ENCODE results near the gene FBF1. TPM values are rescaled to one million over a fixed set of nuclear protein-coding genes. Genes with fewer than 3 reads are reported as not detected.
"Not testable (repeated sequence)": the region's sequence is repeated elsewhere in the genome, so short reads cannot be mapped to it uniquely, and the experiment has no call there.

FBF1 gene
- polyA plus RNA-seq, 5 donors = 6.6 to 9.6 (median 7.9) TPM

DNA sequence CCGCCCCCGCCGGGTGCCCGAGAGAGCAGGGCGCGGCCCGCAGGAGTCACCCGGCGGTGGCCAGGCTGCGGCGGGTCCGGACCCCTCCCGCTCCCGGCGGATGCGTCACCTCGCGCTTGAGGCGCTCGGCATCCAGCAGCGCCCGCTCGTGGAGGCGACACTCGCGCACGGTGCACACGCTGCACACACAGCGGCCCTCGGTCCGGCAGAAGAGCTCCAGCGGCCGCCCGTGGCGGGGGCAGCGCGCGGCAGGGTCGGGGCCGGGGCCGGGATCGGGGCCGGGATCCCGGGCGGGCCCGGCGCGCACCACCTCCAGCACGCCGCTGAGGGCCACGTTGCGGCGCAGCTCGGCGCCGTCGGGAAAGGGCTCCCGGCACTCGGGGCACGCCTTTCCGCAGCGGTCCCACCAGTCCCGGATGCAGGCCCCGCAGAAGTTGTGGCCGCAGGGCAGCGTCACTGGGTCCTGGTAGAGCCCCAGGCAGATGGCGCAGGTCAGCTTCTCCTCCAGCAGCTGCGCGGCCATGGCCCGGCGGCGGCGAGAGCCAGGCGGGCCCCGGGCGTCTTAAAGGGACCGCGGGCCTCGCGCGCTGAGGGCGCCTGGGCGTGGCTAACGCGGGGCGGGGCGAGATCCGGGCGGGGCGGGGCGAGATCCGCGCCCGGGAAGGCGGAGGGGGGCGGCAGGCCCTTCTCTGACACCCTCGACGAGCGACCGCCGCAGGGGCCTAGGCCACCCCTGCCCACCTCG lies 44.3 kb downstream of the FBF1 start, which contains the start of gene TRIM65:
TSS of gene TRIM65 (minus strand) at position 537 of the 745 bp plus-strand sequence. CDS start at position 523, 14 bp downstream.
- peak; percentile 79 to 84 for DNase-seq

DNA sequence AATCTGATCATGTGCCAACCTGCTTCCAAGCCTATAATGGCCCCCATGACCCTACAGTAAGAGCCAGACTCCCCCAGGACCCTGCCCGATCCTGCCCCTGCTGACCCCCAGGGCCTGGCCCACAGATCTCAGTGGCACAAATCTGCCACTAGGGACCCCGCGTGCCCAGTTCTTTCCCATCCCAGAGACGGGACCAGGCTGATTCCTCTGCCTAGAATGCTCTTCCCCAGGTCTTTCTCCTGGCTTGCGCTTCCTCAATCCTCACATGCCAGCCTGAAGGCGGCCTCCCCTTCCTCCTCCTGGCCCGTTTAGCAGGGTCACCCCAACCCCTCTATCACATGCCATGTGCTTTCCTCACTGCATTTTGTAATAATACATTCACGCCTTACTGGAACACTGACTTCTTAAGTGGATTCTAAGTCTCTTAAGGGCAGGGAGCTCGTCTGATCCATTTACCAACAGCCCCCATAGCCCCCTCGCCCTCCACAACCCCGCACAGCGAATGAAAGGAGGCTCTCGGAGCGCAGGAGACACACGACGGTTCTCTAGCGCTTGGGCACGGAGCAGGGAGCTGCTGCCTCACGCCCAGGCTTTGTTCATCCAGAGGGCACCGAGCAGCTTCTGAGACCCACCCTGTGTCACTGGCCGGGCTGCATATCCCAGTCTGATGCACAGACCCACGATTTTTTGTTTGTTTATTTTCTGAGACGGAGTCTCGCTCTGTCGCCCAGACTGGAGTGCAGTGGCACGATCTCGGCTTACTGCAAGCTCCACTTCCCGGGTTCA lies 45.3 kb downstream of the FBF1 start:
- no peak for DNase-seq

DNA sequence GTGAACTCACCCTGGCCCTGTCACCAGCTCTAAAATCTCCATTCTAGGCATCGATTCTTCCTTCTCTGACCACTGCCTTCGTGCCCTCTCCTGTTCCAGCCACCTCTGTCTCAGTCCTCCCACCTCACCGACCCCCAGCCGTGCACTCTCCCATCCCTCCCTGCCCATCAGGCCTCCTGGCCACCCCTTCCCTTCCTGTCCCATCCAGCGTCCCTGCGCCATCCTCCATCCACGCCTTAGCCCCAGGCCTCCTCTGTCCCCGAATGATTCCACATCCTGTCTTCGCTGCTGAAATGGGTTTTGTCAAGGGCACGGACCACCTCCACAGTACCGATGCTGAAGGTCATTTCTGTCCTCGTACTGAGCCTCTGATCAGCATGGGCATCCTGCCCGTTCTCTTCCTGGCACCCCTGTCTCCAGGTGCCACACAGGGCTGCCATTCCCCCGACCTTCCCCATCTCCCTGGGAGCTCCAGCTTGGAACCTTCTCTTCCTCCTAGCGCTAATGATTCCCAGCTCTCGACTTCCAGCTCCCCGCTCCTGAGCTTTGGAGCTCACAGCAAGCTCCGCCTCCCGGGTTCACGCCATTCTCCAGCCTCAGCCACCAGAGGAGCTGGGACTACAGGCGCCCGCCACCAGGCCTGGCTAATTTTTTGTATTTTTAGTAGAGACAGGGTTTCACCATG lies 46.7 kb downstream of the FBF1 start:
- DNase-seq = no peak

DNA sequence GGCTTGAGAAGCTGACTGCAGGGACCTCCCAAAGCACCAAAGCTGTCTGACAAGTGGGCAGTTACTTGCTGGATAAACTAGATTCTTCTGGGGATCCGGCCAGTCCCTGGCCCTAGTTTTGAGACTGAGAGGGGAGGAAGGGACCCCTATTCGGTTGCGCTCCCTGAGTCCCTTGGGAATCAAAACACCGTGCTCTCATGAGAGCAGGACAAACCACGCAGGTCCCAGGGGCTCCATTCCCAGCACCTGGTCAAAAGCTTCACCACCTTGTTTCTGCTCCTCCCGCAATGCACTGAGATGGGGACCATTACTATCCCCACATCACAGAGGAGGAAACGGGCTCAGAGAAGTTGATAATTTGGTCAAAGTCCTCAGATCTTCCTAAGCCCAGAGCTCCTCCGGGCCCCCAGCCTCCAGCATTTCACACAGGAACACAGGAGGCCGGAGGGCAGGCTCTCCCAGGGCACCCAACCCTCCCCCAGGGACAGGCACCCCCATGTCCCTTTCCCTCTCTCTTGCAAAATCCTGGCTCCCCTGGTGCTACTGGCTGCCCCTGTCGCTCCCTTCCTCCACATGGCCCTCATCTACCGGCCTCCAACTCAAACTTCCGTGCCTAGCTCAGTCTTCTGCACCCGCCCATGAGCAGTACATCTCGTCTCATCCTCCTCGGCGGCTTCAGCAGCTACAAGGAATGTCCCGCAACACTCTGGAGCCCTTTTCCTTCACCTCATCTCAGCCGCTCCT lies 47.4 kb downstream of the FBF1 start:
- DNase-seq = no peak

DNA sequence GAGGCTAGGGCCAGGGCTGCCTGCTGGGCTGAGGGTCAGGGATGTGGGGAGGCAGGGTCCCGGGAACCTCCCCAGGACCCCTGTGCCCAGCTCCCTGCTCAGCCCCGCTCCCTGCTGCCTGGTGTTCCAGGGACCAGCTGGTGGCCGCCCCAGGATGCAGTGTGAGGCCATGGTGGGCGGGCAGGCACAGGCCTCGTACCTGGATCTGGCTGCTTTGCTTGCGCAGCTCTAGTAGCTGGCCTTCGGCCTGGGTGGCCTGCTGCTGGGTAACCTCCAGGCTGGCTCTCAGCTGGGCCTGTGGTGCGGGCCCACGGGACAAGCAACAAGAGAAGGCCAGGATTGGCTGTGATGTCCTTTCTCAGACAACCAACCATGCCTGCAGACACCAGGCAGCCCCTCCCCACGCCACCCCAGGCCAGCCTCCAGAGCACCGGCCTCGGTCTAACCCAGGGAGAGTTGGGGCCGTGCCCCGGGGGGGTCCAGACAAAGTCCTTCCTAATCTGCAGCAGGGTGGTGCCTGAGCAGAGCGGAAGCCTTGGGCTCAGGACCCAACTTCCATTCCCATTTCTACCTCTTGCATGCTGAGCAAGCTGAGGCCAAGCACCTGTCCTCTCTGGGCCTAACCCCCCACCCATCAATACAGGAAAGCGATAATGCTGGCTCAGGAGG lies 48.2 kb downstream of the FBF1 start:
- DNase-seq = no peak

DNA sequence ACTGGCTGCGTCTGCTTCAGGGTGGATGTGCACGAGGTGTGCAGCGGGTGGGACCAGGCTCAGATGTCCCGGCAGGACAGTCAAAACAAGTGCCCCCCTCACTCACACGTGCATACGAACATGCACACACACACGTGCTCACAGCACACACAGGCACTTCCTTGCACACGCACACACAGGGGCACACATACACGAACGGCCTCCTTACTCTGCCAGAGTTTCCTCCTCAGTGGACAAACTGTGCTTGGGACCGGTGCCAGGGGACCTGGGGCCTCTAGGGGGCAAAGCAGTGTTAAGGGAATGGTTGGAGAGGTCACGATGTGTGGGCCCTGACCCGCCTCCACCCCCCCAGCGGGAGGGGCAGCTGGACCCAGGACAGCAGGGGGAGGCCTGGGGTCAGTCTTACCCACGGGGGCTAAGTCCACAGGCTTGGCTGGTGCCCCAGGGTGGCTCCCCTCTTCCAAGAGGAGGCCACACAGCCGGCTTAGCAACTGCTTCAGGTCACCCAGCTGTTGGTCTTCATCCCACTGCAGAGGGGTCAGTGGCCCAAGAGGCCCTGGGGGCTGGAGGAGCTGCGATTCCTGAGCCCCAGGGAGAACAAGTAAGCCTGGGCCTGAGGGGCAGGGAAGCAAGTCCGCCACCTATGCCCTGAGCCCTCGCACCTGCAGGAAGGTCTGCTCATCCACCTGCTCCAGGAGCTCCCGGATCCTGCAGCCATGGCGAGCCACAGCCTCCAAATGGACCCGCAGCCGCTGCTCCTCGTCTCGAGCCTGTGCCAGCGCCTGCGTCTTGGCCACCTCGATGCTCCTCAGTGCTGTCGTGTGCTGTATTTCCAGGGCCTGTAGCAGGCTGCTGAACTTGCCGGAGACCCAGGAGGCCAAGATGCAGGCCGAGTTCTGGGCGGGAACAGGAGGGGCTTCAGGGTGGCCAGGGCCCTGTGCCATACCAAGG lies 49.0 kb downstream of the FBF1 start:
- DNase-seq = no peak

DNA sequence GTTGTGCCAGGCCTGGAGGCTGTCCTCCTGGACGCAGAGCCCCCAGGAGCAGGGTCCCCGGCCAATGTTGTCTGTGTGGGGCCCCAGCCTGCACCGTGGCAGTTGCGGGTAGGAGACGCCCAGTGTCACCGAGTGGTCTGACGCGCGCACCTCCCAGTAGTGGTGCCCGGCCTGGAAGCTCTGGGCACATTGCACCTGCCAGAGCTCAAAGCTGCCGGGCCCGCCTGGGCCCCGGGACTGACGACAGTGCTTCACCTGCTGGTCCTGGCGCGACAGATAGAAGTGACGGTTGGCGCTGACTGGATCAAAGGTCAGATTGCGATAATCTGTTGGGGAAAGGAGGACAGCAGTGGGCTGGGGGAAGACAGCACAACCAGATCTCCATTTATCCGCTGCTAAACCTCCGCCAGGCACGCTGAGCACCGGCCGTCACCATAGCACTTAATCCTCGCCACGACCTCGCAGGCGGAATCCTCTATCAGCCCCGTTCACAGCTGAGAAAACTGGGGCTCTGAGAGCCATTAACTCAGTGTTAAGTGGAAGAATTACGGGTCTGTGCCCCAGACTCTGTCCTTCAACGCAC lies 49.7 kb downstream of the FBF1 start:
- no peak for DNase-seq

DNA sequence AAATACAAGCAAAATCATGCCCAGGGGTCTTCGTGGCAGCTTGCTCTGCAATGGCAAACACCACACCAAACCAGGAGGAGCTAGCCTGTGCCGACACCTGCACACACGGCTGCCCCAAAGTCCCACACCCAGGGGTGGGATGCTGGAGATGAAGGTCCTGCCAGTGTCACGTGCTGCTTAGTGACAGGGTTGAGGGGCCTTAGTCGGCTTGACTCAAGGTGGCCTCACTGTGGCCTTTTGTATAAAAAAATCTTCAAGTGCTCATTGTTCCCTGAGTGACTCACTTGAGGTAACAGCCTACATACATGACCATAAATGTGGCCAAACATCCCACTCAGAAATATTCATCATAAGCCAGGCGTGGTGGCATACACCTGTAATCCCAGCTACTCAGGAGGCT lies 51.4 kb downstream of the FBF1 start:
- no peak for DNase-seq

DNA sequence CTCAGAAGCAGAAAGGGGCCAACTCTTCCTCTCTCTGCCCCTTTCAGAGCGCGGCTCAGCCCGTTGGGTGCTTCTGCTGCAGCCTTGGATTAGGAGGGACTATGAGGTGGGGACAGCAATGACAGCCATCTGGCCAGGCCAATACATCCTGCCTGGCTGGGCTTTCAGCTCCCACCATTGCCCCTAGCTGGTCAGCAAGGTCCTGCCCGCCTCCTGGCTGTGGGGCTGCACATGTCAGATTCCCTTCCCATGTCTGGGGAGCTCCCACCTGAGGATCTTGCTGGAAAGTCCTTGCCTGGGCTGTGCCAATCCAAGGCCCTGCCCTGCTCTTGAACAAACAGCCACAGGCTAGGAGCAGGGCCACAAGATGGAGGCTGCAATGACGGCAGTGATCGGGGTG lies 52.4 kb downstream of the FBF1 start:
- DNase-seq = no peak

DNA sequence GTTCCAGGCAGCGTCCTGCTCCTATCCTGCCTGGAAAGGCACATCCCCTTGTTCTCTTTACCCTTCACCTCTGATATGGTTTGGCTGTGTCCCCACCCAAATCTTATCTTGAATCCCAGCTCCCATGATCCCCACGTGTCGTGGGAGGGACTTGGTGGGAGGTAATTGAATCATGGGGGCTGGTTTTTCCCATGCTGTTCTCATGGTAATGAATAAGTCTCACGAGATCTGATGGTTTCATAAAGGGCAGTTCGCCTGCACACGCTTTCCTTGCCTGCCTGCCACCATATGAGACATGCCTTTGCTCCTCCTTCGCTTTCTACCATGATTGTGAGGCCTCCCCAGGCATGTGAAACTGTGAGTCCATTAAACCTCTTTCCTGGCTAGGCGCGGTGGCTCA lies 55.0 kb downstream of the FBF1 start:
- not testable (repeated sequence) for DNase-seq

DNA sequence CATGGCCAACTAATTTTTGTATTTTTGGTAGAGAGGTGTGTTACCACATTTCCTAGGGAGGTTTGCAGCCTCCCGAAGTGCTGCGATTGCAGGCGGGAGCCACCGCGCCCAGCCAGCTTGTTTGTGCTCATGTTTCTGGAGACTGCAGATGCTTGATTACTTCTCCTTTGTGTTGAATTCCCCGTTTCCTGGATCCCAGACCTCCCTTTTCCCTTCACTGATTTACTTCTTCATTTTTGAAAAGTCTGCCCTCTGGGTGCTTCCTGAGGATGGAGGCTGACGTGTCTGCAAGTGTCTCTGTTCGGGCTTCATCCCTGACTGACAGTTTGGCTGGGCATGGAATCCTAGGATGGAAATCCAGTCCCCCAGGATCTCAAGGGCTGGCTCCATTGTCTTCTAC lies 55.4 kb downstream of the FBF1 start:
- no peak for DNase-seq

DNA sequence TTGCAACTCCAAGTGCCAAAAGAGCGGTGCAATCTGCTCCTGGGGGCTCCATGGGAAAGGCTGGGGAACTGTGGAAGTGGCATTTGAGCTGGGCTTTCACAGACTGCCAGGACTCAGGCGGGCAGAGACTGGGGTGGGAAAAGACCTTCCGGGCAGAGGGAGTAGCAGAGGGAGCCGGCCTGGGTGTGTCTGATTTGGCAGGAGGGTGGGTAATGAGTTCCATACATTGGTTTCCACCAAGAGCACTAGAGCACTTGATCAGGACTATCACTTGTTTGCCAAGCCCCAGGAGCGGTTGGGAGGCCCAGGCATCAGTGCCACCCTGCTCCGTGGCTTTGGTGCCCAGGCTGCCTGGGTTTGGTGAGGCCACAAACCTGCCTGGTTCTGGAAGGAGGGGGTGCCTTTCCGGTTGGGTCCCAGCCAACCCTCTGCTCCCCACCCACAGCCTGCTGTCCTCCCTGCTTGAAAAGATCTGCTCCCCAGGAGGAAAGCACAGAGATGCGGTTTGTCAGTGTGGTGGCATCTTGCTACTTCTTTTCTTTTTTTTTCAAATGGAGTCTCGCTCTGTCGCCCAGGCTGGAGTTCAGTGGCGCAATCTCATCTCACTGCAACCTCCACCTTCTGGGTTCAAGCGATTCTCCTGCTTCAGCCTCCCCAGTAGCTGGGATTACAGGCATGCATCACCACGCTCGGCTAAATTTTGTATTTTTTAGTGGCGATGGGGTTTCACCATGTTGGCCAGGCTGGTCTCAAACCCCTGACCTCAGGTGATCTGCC lies 59.0 kb downstream of the FBF1 start:
- no peak for DNase-seq

DNA sequence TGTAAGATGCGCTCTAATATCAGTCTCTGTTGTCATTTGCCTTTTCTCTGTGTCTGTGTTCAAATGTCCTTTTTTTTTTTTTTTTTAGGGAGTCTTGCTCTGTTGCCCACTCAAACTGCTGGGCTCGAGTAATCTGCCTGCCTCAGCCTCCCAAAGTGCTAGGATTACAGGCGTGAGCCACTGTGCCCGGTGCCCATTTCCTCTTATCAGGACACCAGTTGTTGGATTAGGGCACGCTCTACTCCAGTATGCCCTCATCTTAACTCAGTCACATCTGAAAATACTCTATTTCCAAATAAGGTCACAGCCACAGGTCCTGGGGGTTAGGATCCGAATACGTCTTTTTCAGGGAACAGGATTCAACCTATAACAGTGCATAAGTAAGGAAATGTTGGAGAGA lies 60.6 kb downstream of the FBF1 start:
- no peak for DNase-seq

DNA sequence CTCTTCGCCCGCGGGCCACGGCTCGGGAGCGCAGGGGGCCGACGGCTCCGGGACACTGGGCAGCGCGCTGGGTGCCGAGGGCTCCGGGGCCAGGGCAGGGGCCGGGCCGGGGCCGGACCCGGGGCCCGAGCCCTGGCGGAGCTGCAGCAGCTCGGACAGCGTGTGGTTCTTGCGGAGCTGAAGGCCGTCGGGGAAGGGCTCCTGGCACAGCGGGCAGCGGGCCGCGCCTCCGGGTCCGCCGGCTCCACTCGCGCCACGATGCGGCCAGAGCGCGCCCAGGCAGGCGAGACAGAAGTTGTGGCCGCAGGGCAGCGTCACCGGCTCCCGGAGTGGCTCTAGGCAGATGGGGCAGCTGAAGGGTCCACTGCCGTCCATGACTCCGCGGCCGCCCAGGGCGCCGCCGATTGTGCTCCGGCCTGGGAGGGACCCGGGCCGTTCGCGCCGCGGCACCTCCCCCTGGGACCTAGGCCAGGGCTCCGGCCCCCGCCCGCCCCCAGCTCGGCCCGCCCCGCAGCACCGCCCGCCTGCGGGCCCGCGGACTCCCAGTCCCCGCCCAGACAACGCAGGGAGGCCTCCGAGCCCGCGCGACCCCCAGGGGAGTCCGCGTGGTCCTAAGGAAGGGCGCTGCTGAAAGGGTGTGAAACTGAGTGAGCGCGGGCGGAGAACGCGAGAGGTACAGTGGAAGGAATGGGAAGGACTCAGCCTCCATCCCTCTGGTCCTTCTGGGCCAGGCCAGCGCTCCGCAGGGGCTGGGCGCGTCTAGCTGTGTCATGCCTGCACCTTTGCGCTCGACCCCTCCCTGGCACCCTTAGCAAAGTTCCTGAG lies 62.5 kb downstream of the FBF1 start, which contains the start of gene TRIM47:
TSS of gene TRIM47 (minus strand) at position 408 of the 825 bp plus-strand sequence. CDS start at position 375, 33 bp downstream.
- DNase-seq = peak in 1 of 2 donors; percentile 80

DNA sequence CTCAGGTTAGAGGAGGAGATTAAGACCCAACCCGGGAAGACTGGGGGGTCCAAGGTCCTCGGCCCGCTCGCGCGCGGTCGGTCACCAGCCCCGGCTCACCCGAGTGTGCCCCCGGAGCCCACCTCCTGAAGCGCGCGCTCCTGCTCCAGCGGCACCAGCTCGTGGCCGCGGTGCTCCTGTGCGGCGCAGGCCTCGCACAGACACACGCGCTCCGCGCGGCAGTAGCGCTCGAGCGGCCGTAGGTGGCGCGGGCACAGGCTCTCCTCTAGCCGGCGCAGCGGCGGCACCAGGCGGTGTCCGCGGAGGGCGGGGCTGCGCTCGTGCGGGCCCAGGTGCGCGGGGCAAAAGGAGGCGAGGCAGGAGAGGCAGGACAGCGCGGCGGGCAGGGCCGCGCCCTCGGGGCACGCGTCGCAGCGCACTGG lies 63.1 kb downstream of the FBF1 start:
- peak in 1 of 2 donors; percentile 68 for DNase-seq

DNA sequence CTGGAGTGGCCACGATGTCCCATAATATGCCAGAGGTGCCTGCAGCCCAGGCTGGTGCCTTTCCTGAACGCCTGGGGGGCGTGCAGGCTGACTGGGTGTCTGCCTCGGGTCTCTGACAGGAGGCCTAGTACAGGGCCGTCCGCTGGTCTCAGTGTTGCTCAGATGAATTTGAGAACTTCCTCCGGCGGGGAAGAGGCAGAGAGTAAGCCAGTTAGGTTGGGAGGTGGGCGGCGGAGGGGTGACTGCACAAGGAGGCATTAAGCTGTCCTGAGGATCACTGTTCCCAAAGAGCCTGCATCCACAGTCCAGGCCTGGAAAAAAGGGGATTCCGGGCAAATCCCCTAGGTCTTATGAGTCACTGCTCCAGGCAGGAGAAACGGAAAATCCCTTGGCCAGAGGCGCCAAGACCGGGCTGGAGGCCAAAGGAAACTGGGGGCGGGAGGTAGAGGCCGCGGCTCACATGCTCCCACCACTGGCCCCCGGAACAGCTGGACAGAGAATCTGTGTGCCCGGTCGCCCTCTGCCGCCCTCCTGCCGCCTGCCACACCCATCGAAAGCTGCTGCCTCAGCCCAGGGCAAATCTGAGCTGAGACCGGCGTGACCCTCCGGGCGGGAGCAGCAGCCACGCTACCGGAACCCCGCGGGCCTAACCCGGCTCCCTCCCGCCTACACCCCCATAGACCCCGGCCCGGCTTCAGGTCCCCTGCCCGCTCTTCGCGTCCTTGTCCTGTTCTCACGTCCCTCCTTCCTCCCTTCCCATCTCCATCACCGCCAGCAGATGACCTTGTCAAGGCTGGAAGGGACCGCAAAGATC lies 63.7 kb downstream of the FBF1 start:
- peak; percentile 88 to 91 for DNase-seq
